Left lung (tissue), 10 donors: ENCODE measurements around the gene USF2. TPM values are rescaled to one million over a fixed set of nuclear protein-coding genes. Genes with fewer than 3 reads are reported as not detected.
"Not testable (repeated sequence)": the region's sequence is repeated elsewhere in the genome, so short reads cannot be mapped to it uniquely, and the experiment has no call there.

ENCODE experiments used
- ATAC-seq: fragments of 200-7000 bp; cut with Tn5 transposase; one replicate; pipeline ENCODE4 v1.9.1; 2020; ENCODE audit warnings: moderate library complexity
- DNase-seq, 4 donors: peaks; one replicate each; pipeline ENCODE4 v3.0.0-alpha.2; 2013 to 2020
- H3K27ac ChIP-seq, 2 donors: fragments of 200-600 bp; sonication (generic) in 1 of 2; one replicate each; pipeline versions ENCODE4 v1.5.0 to v1.8.0; 2020 to 2021
- H3K27me3 ChIP-seq, 2 donors: fragments of 200-600 bp; sonication (generic) in 1 of 2; one replicate each; pipeline versions ENCODE4 v1.5.0 to v1.8.0; 2020 to 2021
- H3K36me3 ChIP-seq, 2 donors: fragments of 200-600 bp; sonication (generic) in 1 of 2; one replicate each; pipeline versions ENCODE4 v1.5.0 to v1.8.0; 2020 to 2021
- H3K4me1 ChIP-seq, 2 donors: fragments of 200-600 bp; one replicate each; pipeline ENCODE4 v1.8.0; 2021
- H3K4me3 ChIP-seq, 2 donors: fragments of 200-600 bp; sonication (generic) in 1 of 2; one replicate each; pipeline versions ENCODE4 v1.5.0 to v1.8.0; 2020 to 2021; ENCODE audit warnings: mild to moderate bottlenecking in 1 of 2
- H3K9me3 ChIP-seq, 2 donors: fragments of 200-600 bp; sonication (generic) in 1 of 2; one replicate each; pipeline versions ENCODE4 v1.5.0 to v1.8.0; 2020 to 2021
- CTCF ChIP-seq, 2 donors: fragments of 200-600 bp; sonication (generic) in 1 of 2; IDR thresholded peaks; one replicate each; pipeline versions ENCODE4 v1.5.0 to v1.8.0; 2021; ENCODE audit warnings: antibody characterized with exemption in 2 of 2
- intact Hi-C, 2 donors: fragments of 100-400 bp; cut with DNase I; formaldehyde crosslinking; loops; one replicate each; pipeline versions ENCODE4 v1.11.2 to v1.14.2; 2022
- polyA plus RNA-seq, 6 donors: library from polyadenylated mRNA; unstranded; fragments of 120-200 nt; gene quantifications; one replicate each; pipeline ENCODE4 v1.2.1, GENCODE V29; 2013; ENCODE audit not compliant: insufficient read length in 6 of 6
- total RNA-seq, 2 donors: library from RNA; stranded (reverse); fragmentation: NEBNext Ultra II Directional; extraction: Animal tissue kit (Norgen Biotek cat#: 25700); gene quantifications; one replicate each; pipeline ENCODE4 v1.2.1, GENCODE V29; 2021
- donor health status: DM: no; HTN: yes; CAD: no.
- donor health status: DM: no; HTN: no; CAD: no.

USF2 gene
- total and polyA plus RNA-seq, 8 donors = 123 to 187 (median 162) TPM

- Histone ChIP-seq H3K36me3 (no peaks in the 10 kb centered on the region), H3K4me3 (no peak overlapping the region), H3K27ac (no peak overlapping the region), H3K9me3 (no peaks in the 10 kb centered on the region), H3K4me1 (no peaks in the 10 kb centered on the region), H3K27me3 (no peaks in the 10 kb centered on the region)
- no peak for ATAC-seq
- TF ChIP-seq CTCF (IDR thresholded peaks at IDR 0.05) = no peak
- DNase-seq = peak in 1 of 4 donors; percentile 4
- intact Hi-C loops = no loop called here
Observed at GRCh38 chr19:35232912-35233311, 35.9 kb upstream of the USF2 start.

- no peaks in the 10 kb centered on the region for H3K36me3 ChIP-seq
- DNase-seq (peak in 1 of 4 donors; percentile 21), ATAC-seq (peak; percentile 44)
- H3K9me3 ChIP-seq = peaks cover 0 to 8% of the 10 kb centered on the region in 2 donors
- intact Hi-C loops = no loop called here
- no peaks in the 10 kb centered on the region for H3K4me1 ChIP-seq
- no peak overlapping the region for H3K4me3 ChIP-seq
- H3K27ac ChIP-seq = no peak overlapping the region
- TF ChIP-seq CTCF (IDR thresholded peaks at IDR 0.05) = peak in 1 of 2 donors; percentile 17
- no peaks in the 10 kb centered on the region for H3K27me3 ChIP-seq
Observed at GRCh38 chr19:35236638-35237400, 31.9 kb upstream of the USF2 start.

GRCh38 chr19:35239597-35239996, 29.2 kb upstream of the USF2 start:
- H3K4me3 ChIP-seq, H3K36me3 ChIP-seq, H3K4me1 ChIP-seq, H3K27me3 ChIP-seq, intact Hi-C loops, DNase-seq, H3K27ac ChIP-seq, ATAC-seq: not testable (repeated sequence)
- peaks cover 0 to 11% of the 10 kb centered on the region in 2 donors for H3K9me3 ChIP-seq

GRCh38 chr19:35240327-35240726, 28.4 kb upstream of the USF2 start:
- intact Hi-C loops = no loop called here
- DNase-seq (no peak), ATAC-seq (peak; percentile 22)
- TF ChIP-seq CTCF (IDR thresholded peaks at IDR 0.05) = no peak
- no peaks in the 10 kb centered on the region for H3K4me1 ChIP-seq
- H3K27me3 ChIP-seq = no peaks in the 10 kb centered on the region
- H3K4me3 ChIP-seq = no peak overlapping the region
- H3K36me3 ChIP-seq = no peaks in the 10 kb centered on the region
- H3K27ac ChIP-seq = peak overlapping the region in 1 of 2 donors; percentile 14
- peaks cover 0 to 11% of the 10 kb centered on the region in 2 donors for H3K9me3 ChIP-seq

- no peak for ATAC-seq
- Histone ChIP-seq H3K4me1 (no peaks in the 10 kb centered on the region), H3K9me3 (peaks cover 0 to 11% of the 10 kb centered on the region in 2 donors), H3K36me3 (no peaks in the 10 kb centered on the region), H3K27ac (no peak overlapping the region), H3K27me3 (no peaks in the 10 kb centered on the region), H3K4me3 (no peak overlapping the region)
- no peak for DNase-seq
- intact Hi-C loops = no loop called here
- no peak for TF ChIP-seq CTCF (IDR thresholded peaks at IDR 0.05)
Observed at GRCh38 chr19:35241417-35241816, 27.3 kb upstream of the USF2 start.
